ENCODE data around the gene MDM2. TPM values are rescaled to one million over a fixed set of nuclear protein-coding genes. Genes with fewer than 3 reads are reported as not detected.

Gene MDM2
- polyA plus RNA-seq, 2 of the 4 experiments (the other 2 are of a cell fraction), result 40.3 to 96.4 TPM

GRCh38 chr12:68893201-68893600 is 85.2 kb downstream of the MDM2 start:
- Histone ChIP-seq H3K4me3 (no peak overlapping the region), H3K9me3 (no peaks in the 10 kb centered on the region), H3K4me2 (no peak overlapping the region), H3K4me1 (no peaks in the 10 kb centered on the region), H3K27ac (no peak overlapping the region)
- POLR2A ChIA-PET, result no interaction called here
- DNase-seq (ENCODE audit: low read depth in 1 of 2, low spot score in 1 of 2), result no peak
- TF ChIP-seq ESRRA (IDR thresholded peaks at IDR 0.05; ENCODE audit: borderline replicate concordance, low read length) (no peak), JUN (IDR thresholded peaks at IDR 0.05) (no peak), ZC3H11A (IDR thresholded peaks at IDR 0.05) (no peak), EP300 (IDR thresholded peaks at IDR 0.05) (no peak), PBX3 (IDR thresholded peaks at IDR 0.05) (no peak), PHF8 (IDR thresholded peaks at IDR 0.05; ENCODE audit: borderline replicate concordance, low read depth) (no peak), RAD21 (conservative IDR thresholded peaks at IDR 0.05 in 1 of 2, IDR thresholded peaks at IDR 0.05 in 1 of 2) (no peak), HDAC2 (IDR thresholded peaks at IDR 0.05) (no peak), BHLHE40 (IDR thresholded peaks at IDR 0.05; ENCODE audit: low read depth, low read length) (no peak), FOSL2 (IDR thresholded peaks at IDR 0.05) (no peak), FOSL2 (CRISPR knock-in tag; IDR thresholded peaks at IDR 0.05) (no peak), CBX2 (IDR thresholded peaks at IDR 0.05; ENCODE audit: borderline replicate concordance, low read depth) (no peak), POLR2A (IDR thresholded peaks at IDR 0.05; ENCODE audit: low read length) (no peak), CEBPB (IDR thresholded peaks at IDR 0.05) (no peak), MYC (IDR thresholded peaks at IDR 0.05; ENCODE audit: borderline replicate concordance, low read length) (no peak)
- TF ChIP-seq, protein P1, sequence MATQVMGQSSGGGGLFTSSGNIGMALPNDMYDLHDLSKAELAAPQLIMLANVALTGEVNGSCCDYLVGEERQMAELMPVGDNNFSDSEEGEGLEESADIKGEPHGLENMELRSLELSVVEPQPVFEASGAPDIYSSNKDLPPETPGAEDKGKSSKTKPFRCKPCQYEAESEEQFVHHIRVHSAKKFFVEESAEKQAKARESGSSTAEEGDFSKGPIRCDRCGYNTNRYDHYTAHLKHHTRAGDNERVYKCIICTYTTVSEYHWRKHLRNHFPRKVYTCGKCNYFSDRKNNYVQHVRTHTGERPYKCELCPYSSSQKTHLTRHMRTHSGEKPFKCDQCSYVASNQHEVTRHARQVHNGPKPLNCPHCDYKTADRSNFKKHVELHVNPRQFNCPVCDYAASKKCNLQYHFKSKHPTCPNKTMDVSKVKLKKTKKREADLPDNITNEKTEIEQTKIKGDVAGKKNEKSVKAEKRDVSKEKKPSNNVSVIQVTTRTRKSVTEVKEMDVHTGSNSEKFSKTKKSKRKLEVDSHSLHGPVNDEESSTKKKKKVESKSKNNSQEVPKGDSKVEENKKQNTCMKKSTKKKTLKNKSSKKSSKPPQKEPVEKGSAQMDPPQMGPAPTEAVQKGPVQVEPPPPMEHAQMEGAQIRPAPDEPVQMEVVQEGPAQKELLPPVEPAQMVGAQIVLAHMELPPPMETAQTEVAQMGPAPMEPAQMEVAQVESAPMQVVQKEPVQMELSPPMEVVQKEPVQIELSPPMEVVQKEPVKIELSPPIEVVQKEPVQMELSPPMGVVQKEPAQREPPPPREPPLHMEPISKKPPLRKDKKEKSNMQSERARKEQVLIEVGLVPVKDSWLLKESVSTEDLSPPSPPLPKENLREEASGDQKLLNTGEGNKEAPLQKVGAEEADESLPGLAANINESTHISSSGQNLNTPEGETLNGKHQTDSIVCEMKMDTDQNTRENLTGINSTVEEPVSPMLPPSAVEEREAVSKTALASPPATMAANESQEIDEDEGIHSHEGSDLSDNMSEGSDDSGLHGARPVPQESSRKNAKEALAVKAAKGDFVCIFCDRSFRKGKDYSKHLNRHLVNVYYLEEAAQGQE (IDR thresholded peaks at IDR 0.05), result no peak
- TF ChIP-seq, protein P2, sequence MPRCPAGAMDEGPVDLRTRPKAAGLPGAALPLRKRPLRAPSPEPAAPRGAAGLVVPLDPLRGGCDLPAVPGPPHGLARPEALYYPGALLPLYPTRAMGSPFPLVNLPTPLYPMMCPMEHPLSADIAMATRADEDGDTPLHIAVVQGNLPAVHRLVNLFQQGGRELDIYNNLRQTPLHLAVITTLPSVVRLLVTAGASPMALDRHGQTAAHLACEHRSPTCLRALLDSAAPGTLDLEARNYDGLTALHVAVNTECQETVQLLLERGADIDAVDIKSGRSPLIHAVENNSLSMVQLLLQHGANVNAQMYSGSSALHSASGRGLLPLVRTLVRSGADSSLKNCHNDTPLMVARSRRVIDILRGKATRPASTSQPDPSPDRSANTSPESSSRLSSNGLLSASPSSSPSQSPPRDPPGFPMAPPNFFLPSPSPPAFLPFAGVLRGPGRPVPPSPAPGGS (IDR thresholded peaks at IDR 0.05), result no peak
- TF ChIP-seq, protein P3, sequence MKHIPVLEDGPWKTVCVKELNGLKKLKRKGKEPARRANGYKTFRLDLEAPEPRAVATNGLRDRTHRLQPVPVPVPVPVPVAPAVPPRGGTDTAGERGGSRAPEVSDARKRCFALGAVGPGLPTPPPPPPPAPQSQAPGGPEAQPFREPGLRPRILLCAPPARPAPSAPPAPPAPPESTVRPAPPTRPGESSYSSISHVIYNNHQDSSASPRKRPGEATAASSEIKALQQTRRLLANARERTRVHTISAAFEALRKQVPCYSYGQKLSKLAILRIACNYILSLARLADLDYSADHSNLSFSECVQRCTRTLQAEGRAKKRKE (CRISPR knock-in tag; IDR thresholded peaks at IDR 0.05; ENCODE audit: low read depth), result no peak
- TF ChIP-seq, protein P4, sequence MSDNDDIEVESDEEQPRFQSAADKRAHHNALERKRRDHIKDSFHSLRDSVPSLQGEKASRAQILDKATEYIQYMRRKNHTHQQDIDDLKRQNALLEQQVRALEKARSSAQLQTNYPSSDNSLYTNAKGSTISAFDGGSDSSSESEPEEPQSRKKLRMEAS (IDR thresholded peaks at IDR 0.05), result no peak
- FAIRE-seq, result no peak
- CTCF ChIA-PET, result interaction anchor here (0.5 to 1.8 kb wide), 2 partner anchors 24 to 262 kb away, joined by 3 to 5 read pairs; no protein-coding TSS in a partner anchor
- WGBS (ENCODE audit: missing lambda C conversion rate), result 86% methylated on average over 2 of the region's 2 CpGs
- no peak for ATAC-seq

DNA sequence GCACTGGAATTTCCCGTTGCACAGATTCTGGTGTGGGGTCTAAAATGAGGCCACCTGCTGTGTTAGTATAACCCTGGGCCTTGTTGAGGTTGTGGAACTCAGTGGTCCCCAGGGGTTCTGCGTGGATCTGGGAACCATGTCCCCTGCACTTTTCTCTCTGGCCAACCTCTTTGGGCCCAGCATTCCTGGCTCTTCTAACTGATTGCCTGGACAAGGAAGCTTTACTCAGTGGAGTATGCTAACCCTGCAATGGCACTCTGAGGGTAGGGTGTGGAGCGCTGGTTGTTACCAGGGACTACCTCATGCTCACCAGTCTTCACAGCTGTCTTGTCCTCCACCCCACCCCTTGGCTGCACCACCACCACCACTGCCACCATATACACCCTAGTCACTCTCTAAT is 85.8 kb downstream of the MDM2 start:
- no peak for FAIRE-seq
- H3K4me1 ChIP-seq, result no peaks in the 10 kb centered on the region
- ChIA-PET POLR2A (no interaction called here), CTCF (no interaction called here)
- H3K4me3 ChIP-seq, result no peak overlapping the region
- no peak overlapping the region for H3K27ac ChIP-seq
- TF ChIP-seq NPAS2 (CRISPR knock-in tag; IDR thresholded peaks at IDR 0.05; ENCODE audit: borderline replicate concordance), result no peak
- no peak for TF ChIP-seq HOXA7 (CRISPR knock-in tag; IDR thresholded peaks at IDR 0.05)
- WGBS (ENCODE audit: missing lambda C conversion rate), result 72% methylated on average over 3 of the region's 3 CpGs
- H3K9me3 ChIP-seq, result no peaks in the 10 kb centered on the region
- DNase-seq (ENCODE audit: low read depth in 1 of 2, low spot score in 1 of 2), result no peak
- no peak for ATAC-seq
- no peak overlapping the region for H3K4me2 ChIP-seq
